Uterine smooth muscle cell (primary cell): Measurements from ENCODE around the gene EIF4A2. TPM values are rescaled to one million over a fixed set of nuclear protein-coding genes. Genes with fewer than 3 reads are reported as not detected.

Experiments
- total RNA-seq: library from RNA; depleted of rRNA; stranded (reverse); fragments of >200 nt; gene quantifications from 2 replicates; pipeline ENCODE4 v1.2.3, GENCODE V29; 2014

The EIF4A2 gene
- total RNA-seq = 1,157 and 2,028 TPM in 2 replicates

DNA sequence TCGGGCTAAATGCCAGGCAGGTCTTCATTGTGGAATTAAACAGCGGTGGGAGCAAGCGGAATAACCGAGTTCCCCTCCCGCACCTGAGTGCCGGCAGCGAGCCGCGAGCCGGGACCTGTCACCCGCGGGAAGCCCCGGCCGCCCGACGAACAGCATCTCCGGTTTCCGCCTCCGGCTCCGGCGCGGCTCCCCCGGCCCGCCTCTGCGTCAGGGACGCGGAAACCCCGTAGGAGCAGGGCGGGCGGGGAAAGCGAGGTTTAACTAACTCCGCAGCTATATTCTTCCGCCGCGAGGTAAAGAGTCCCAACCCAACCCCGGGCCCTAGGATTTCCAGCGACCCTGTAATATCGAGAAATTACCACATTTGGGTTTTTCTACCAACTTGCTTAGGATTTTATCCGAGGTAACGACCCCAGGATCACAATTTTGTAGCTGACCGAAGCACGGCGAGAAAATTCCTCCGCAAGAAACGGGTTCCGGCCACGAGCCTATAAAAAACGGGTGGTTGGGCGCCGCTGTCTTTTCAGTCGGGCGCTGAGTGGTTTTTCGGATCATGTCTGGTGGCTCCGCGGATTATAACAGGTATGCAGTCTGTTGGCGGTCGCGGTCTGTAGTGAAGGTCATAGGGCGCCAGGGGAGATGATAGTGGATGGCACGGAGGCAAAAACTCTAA is at the start of gene EIF4A2:
Gene EIF4A2, plus strand, starts transcription at position 520 of the 673 bp plus-strand sequence. Its CDS starts 34 bp downstream, at position 554.

DNA sequence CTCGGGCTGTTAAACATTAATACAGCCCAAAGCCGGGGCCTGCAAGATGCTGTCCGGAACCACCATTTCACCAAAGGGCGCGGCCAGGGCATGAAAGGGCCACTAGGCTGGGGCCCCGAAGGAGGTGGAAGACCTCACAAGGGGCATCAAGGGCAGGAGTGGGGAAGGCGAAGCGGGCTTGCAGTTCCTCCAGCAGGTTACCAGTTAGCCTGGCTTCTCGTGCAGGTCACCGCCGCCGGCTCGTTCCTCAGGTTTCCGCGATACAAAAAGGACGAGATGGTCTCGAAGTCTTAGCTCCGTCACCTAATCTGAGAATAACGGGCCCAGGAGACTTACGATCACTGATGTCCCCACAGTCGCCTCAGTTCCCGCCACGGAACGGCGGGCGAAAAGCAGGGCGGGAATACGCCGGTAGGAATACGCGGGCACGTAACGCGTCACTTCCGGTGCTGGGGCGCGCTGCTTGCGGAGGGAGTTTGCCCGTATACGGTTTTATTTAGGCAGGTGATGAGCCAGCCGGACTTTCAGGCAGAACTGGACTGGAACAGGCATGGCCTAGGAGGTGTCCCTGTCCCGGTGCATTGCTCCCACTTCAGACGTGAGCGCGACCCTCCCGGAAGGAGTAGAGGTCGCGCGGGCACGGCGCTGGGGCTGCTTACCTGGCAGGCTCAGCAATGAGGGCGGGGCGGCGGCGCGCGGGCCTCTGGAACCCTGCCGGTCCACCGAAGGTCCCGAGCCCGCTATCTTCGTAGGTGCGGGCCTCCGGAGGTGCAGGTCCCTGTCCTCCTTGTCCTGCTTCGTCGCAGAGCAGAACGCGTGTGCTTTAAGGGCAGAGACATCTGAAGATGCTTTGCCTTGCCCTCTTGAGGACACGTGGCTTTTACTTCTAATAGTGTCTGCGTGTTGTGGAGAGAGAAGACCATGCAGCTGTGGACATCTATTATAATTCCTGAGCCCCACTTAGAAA is 23.0 kb downstream of the EIF4A2 start, which contains the start of gene RFC4:
Gene RFC4, minus strand, starts transcription at position 394 of the 967 bp plus-strand sequence. CDS start 1,769 bp downstream, outside the sequence.

Other genes with a start within 250 kb of the EIF4A2 start
- gene CRYGS, start 239.2 kb upstream of the EIF4A2 start, total RNA-seq = 1.00 and 2.1 TPM in 2 replicates
- 14.3 and 17.0 TPM in 2 replicates for gene TBCCD1, start 216.2 kb upstream of the EIF4A2 start, total RNA-seq
- 69.5 and 114 TPM in 2 replicates for gene DNAJB11, start 212.9 kb upstream of the EIF4A2 start, total RNA-seq
- not detected in 2 replicates for gene AHSG, start 170.5 kb upstream of the EIF4A2 start, total RNA-seq
- gene FETUB, start 143.2 kb upstream of the EIF4A2 start, total RNA-seq = not detected in 2 replicates
- not detected in 2 replicates for gene HRG, start 117.6 kb upstream of the EIF4A2 start, total RNA-seq
- not detected in 2 replicates for gene KNG1, start 66.2 kb upstream of the EIF4A2 start, total RNA-seq
- 26.5 and 62.9 TPM in 2 replicates for gene RFC4, start 22.9 kb downstream of the EIF4A2 start, total RNA-seq
- not detected in 2 replicates for gene ADIPOQ, start 59.1 kb downstream of the EIF4A2 start, total RNA-seq
- 0.11 and 2.0 TPM in 2 replicates for gene ST6GAL1, start 146.9 kb downstream of the EIF4A2 start, total RNA-seq